ENCODE results near the gene C2orf66.

Gene C2orf66

DNA sequence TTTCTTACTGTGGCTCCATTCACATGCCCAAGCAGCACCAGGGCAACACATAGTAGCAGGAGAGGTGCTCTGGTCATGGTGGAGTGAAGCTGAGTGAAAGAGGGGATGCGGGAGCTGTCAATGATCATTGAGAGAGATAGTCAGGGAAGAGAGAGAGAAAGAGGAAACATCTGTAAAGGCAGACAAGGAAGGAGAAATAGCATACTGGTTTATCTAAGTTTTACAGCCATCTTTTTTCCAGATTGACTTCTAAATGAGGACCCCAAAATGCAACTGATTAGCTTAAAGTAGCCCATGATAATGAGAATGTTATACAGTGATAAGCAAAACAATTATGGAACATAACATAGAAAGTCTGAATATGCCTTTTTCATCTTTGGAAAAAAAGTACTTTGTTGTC is at the start of gene C2orf66:
Gene C2orf66 (minus strand): TSS at position 96 of the 400 bp plus-strand sequence. CDS start 19 bp downstream, at position 77.
- no peak for DNase-seq

DNA sequence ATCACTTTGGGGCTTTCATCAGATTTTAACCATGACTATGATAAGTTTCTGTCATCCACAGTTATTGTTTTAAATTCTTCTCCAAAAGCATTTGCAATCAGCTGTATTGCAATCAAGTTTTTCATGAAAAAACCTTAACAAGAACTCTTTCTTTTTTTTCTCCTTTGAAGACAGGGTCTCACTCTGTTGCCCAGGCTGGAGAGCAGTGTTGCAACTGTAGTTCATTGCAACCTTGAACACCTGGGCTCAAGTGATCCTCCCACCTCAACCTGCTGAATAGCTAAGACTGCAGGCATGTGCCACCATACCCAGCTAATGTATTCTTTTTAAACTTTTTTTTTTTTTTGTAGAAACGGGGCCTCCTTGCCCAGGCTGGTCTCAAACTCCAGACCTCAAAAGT is 45.5 kb upstream of the C2orf66 start:
- DNase-seq = no peak

DNA sequence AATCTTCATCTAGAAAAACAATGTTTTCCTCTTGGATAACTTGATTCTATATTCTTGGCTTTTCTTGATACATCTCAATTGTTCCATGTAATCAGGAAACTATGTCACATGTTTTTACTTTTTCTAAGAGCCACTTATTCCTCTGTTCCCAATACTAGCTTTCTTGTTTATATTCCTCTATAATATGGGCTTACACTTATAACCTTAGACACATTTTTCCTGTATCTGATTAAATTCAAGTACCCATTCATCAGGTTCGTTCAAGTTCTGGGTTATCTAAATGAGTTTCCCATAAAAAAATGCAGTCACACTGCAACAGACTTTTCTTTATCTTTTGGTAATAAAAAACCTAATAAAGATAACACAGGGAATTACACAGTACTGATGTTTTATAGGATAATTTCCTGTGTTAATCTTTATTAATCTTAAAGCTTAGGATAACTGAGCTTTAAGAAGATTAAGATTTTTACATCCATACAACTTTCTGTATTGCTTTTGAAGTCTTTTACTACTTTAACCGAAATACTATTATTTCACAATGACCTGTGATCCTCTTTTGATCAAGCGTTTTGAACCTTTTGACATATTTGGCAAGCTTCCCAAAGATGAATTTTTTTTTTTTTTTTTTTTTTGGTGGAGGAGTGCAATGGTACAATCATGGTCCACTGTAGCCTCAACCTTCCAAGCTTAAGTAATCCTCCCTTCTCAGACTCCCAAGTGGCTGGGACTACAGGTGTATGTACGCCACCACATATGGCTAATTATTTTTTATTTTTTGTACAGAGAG is 44.3 kb upstream of the C2orf66 start:
- no peak for DNase-seq

DNA sequence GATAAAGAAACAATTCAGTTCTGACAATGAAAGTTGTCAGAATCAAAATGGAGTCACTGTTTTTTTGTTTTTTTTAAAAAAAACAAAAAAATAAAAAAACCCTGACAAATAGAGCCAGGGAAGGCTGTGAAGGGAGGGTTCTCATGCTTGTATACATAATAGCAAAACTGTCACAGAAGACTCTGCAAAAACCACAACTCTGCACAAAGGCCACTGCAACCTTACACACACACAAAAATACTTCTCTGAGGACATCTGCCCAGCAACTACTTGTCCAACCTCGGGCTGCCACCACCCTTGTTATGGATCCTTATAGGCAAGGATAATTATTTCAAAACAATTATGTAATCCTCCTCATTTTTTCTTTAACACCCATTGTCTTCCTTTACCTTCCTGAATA is 41.9 kb upstream of the C2orf66 start:
- DNase-seq = no peak

DNA sequence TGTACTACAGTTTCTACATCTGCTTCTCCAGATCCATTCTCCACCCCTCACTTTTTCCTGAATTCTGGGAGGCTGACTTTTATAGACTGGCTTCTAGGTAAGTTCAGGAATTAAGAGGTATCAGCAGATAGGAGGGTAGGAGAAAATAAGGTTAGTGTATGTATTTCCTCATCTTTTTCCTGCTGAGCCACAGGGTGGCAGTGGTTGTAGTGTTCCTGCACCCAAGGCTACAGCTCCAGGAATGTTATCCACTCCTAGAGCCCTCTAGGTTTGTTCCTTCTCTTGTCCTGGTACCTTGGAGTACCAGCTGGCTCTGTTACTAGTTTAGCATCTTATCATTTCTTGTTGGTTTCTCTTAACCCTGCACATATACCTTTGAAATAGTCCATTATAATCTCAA is 40.7 kb upstream of the C2orf66 start:
- peak in 15 of 56 donors; percentile 0 to 37 (median 4) for DNase-seq

- DNase-seq = no peak
Observed at GRCh38 chr2:196846295-196846694, 37.1 kb upstream of the C2orf66 start.

DNA sequence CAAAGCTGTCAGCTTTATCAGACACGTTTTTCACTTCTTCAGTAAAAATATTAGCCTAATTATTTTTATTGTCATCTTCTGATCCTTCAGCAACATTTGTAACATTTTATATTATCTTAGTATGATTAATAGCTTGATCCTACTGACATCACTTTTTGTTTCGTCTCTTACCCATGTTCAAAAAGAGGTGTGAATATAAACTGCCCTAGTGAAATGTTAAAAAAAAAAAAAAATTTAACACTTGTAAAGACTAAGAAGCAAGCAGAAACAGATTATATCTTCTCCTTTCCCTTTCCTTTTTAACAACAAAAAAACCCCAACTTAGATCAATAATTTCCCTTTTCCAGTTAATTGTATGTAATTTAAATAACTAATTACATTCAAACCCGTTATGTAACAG is 36.2 kb upstream of the C2orf66 start:
- DNase-seq = no peak

DNA sequence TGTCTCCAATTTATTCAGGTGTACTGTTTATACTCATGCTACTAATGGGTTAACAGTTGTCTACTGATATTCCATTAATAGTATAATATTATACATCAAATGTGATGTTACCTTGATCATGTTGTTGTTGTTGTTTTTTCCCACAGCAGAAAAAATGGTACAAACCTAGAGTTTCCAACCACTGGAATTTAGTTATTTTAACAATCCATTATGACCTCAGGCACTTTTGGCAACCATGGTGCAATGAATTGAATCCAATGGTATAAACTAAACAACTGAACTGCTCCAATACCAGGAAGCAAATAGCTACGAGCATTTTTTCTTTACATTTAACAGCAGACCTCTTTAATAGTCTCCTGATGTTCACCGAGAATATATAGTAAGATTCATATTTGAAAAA is 31.0 kb upstream of the C2orf66 start:
- DNase-seq = no peak

DNA sequence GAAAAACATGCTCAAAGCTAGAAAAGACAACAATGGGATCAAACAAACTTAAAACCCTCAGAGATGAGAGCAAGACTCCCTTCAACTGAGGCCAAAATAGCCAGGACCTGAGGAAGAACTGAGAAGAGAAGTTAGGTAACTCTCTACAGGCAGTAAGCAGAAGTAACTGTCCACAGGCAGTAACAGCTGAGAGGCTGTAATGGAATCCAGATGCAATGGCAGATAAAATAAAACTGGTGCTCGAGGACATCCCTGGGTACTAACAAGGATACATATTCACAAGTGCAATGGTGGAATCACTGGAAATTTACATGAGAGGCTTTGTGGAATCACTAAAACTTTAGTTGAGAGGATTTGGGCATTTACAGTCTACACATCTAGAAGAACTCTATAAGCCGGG is 30.4 kb upstream of the C2orf66 start:
- DNase-seq = no peak

- DNase-seq = no peak
Observed at GRCh38 chr2:196836440-196836839, 27.3 kb upstream of the C2orf66 start.

DNA sequence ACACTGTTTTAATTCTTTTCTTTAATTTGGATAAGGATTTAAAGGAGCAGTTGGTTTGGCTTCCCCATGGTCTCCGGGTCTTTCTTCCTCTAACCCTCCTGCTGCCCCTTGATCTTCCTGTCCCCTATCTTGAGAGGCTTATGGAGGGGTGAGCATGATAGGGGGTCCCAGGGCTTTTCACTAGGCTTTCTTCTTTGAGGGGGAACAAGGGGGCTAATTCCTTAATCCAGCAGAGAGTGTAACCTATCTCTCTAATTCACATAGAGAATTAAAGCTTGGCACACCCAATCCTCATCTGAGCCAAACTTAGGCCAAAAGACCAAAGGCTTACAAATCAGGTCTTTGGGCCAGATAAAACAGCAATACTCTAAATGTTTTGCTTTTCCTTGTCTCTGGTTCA is 21.5 kb upstream of the C2orf66 start:
- DNase-seq = no peak

DNA sequence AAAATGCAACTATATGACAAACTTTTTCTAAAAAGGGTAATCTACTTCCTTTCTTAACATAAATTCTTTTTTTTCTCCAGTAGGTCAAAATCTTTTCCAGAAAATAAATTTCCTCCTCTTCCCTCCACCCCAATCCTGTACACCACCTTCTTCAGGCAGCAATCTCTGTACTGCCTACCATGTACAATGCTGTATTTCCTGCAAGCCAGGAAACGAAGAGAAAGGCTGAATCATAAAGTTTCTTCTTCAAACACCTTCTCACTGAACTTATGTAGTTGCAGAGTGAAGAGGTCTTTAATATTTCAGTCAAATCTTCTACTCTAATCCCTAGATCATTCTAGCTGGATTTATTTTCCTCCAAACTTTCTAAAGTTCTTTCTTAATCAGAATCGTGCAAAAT is 18.2 kb upstream of the C2orf66 start:
- no peak for DNase-seq

GRCh38 chr2:196823750-196824522 is 14.8 kb upstream of the C2orf66 start:
- DNase-seq = no peak

DNA sequence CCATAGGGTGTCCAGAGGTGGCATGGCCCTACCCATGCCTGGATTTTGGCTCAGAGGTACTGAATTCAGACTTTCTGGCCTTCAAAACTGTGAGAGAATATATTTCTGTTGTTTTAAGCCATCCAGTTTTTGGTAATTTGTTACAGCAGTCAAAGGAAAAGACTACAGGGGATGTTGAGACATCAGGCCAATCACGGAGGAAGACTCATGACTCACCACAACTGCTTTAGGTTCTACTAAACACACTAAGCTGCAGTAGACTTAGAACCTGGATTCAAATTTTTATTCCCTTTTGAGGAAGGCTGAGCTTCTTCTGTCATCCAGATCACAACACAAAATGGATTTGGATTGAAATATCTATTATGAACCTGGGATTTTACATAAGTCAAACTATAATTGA is 12.0 kb upstream of the C2orf66 start:
- DNase-seq = no peak

DNA sequence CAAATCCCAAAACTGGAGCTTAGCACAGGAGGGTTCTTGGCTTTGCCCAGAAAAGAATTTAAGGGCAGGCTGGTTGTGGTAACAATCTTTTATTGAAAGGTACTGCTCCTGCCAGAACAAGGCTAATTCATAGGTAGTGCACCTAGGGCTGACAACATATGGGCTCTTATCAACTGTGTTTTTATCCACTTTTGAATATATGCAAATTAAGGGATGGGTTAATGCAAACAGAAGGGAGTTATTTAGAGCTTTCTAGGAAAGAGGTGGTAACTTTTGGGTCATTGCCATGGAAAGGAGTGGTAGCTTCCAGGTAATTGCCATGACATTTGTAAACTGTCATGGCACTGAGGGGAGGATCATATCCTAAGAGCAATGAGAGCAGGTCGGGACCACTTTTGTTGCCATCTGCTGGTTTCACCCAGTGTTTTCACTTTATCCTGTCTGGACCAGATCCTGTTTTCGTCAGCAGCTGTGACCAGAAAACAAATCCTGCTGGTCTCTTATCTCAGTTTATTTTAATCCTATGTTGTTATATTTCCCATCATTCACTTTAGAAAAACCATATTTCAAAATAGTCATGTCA is 981 bp downstream of the C2orf66 start:
- DNase-seq = no peak

DNA sequence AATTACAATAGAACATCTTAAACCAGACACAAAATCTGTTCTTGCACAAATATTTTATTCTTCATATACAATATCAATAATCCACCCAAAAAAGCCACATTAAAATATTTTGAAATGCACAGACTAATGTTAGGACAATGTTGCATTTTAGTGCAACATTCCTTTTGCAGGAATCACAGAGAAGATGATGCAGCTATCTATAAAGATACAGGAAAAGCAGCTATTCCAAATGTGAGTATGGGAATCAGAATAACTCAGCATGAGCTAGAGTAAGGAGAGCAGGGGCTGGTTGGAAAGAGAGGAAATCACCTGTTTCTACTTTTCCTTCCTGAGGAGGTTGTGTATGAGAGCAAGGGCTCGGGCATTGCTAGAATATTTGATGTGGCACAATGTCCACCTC is 4.8 kb downstream of the C2orf66 start:
- DNase-seq = no peak

- no peak for DNase-seq
Observed at GRCh38 chr2:196802401-196802800, 6.8 kb downstream of the C2orf66 start.

DNA sequence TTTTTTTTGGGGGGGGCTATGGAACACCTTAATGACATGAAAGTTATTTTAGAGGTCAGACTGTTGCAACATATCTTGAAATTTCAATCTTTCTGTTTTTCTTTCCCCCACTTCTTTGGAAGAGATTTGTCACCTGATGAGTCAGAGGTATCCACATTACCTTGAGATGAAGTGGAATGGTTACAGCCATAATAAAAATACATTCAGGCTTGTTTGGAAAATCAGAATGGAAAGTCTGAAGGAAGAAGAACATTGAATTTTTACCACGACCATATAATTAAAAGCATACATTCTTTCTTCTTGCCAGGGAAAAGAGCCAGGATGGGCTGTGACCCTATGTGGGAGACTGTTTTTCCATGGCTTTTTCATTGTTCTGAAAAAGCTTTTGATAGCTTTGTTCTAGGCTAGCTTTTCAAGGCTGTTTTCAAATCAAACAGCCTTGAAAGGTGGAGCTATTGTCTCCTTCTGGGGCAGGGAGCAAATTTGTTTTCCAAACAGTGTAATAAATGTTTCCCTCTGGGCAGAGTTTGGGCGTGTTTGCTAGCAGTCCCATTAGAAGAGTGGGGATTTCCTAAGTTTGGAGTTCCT is 7.4 kb downstream of the C2orf66 start:
- DNase-seq = no peak

- DNase-seq = no peak
Observed at GRCh38 chr2:196798980-196799379, 10.2 kb downstream of the C2orf66 start.

DNA sequence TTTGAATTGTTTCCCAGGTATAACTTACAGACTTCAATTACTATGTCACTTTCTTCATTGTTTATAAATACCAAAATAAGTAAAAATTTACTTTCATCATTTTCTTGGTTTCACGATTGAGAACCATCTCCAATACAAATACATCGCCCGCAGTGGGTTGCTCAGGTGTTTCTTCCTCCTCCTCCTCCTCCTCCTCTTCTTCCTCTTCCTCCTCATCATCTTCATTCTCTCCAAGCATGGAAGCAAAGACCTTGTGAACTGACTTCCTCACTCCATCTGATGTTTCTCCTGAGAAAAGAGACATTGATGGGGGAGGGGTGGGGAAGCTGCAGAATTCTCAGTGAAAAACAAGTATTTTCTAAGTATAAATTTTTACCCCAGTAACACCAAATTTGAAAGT is 16.3 kb downstream of the C2orf66 start:
- DNase-seq = no peak

DNA sequence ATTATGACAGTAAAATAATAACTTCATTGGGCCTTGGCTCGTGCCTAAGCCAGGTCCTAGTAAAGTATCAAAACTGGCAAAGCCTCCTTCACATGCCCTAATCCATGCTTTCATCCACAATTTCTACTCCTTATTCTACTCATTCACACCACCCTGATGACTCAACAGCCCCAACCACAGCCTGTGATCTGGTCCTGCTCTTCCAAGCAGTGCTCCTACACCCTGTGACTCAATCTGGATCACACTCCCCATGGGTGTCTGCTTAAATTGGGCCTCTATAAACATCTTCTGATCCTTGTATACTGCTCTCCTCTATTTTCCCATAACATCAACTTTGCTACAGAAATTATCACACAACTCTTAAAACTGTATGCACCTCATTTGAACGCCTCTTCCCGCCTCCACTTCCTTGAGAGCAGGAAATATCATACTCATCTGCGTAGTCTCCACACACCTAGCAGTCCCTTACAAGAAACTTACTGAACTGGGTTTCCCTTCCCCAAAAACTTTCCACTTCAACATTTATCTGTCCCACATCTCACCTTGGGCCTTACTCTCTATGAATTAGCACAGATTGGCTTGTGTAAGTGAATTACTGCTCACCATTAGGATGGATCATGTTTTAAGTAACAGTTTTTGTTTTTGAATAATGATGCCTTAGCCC is 25.6 kb downstream of the C2orf66 start:
- peak in 7 of 56 donors; percentile 0 to 14 (median 3) for DNase-seq

DNA sequence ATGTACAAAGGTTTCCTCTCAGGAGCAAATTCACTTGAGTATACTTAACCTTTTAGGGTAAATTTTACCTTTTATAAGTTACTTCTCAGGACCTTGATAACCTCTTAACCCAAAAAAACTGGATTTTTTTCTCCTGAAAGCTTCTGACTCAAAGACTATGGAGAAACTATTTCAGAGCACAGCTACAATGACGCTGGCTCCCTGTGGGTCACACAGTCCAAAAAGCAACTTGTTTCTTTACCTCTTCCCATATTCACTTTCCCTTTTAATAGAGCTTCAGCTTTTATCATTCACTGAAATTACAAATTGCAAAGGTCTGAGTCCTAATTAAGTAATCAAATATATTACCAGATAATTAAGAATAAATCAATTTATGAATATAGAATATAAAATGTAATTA is 42.1 kb downstream of the C2orf66 start:
- DNase-seq = no peak
